ENCODE measurements around the gene NACC1. TPM values are rescaled to one million over a fixed set of nuclear protein-coding genes. Genes with fewer than 3 reads are reported as not detected.

NACC1 gene
- total and polyA plus RNA-seq, 12 donors: 12.4 to 67.0 (median 40.1) TPM

DNA sequence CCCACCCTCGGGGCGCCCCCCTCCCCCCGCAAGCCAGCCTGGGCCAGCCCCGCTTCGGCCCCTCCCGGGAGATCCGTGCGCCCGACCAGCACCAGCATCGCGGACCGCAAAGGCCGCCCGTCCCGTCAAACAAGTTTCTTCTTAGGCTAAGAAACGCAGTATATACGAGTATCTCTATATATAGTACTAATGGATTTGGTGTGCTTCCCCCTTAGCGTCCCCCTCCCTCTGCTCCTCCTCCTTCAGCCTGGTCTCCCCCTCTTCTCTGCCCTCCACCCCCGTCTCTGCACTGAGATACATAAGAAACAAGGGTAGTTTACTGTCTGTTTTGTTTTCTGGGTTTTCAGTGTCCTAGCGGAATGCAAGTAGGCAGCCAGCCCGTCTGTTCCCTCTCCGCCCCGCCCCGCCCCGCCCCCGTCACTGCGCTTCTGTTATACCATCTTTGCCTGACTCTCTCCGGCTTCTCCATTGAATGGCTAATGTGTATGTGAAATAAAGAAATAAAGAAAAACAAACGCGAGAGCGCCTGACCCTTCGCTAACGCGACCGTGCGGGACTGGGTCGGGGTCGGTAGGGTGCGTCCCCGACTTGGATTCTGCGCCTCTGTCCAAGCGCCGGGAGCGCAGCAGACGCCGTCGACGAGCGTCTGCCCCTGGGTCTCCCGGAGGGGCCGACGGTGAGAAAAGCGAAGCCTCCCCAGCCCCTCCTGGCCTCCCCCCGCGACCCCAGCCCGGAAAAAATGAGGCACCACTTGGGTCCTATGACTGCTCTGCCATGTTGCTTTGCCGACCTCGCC is 19.6 kb upstream of the NACC1 start:
- H3K4me3 ChIP-seq: peak overlapping the region in 1 of 4 donors; percentile 48
- H3K36me3 ChIP-seq (replicated peaks in 1 of 2): no peaks in the 10 kb centered on the region
- no peaks in the 10 kb centered on the region for H3K9me3 ChIP-seq (replicated peaks in 1 of 3)
- WGBS, 4 donors: 4 to 10% (median 5%) methylated on average over 30 to 58 of the region's 58 CpGs
- DNase-seq: no peak
- intact Hi-C loops (cut with DNase I): no loop called here
- peaks cover 8% of the 10 kb centered on the region for H3K27me3 ChIP-seq
- H3K4me1 ChIP-seq (replicated peaks in 1 of 2): peaks cover 19 to 34% of the 10 kb centered on the region in 2 donors
- H3K27ac ChIP-seq: peak overlapping the region in 4 of 5 donors; percentile 37 to 93 (median 70)
- TF ChIP-seq, protein P1, sequence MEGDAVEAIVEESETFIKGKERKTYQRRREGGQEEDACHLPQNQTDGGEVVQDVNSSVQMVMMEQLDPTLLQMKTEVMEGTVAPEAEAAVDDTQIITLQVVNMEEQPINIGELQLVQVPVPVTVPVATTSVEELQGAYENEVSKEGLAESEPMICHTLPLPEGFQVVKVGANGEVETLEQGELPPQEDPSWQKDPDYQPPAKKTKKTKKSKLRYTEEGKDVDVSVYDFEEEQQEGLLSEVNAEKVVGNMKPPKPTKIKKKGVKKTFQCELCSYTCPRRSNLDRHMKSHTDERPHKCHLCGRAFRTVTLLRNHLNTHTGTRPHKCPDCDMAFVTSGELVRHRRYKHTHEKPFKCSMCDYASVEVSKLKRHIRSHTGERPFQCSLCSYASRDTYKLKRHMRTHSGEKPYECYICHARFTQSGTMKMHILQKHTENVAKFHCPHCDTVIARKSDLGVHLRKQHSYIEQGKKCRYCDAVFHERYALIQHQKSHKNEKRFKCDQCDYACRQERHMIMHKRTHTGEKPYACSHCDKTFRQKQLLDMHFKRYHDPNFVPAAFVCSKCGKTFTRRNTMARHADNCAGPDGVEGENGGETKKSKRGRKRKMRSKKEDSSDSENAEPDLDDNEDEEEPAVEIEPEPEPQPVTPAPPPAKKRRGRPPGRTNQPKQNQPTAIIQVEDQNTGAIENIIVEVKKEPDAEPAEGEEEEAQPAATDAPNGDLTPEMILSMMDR (IDR thresholded peaks at IDR 0.05): no peak

DNA sequence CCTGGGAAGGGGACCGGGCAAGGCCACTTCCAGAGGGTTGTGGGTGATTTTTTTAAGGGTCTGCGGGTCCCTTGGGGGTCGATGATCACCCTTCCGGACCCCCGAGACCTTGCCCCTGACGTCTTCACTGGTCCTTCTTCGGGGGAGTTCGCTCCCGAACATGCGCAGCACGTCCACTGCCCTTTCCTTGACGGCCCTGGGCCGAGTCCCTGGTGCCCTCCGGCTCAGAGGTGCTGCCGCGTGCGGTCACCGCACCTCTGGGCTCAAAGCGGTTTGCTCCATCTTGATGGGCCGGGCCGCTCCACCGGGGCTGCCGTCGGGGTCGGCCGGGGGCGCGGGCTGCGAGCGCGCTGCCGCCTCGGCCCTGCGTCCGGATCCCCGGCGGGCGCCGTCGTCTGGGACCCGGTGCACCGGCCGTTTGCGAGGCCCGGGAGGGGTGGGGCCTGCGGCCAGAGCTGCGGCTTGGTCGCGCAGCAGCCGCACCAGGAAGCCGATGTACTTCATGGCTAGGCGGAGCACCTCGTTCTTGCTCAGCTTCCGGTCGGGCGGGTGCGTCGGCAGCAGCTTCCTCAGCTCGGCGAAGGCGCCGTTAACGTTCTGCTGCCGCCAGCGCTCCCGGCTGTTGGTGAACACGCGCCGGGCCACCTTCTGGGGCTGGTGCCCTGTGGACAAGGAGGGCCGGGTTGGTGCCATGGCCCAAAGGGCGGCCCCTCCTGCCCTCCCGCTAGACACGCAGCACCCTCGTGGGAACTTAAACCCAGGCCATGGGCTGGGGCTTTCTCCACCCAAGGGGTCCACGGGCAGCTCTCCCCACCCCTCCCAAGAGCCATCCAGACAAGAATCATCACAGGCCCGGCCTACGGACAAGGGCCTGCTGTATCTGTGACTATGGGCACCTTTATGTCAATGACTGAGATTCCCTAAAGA is 18.7 kb upstream of the NACC1 start:
- H3K9me3 ChIP-seq (replicated peaks in 1 of 3): no peaks in the 10 kb centered on the region
- peak overlapping the region in 1 of 4 donors; percentile 48 for H3K4me3 ChIP-seq
- H3K36me3 ChIP-seq (replicated peaks in 1 of 2): no peaks in the 10 kb centered on the region
- intact Hi-C loops (cut with DNase I): no loop called here
- 20 to 29% (median 25%) methylated on average over 31 to 77 of the region's 77 CpGs; no CpG with 5 or more reads in 1 of the 4 donors for WGBS, 4 donors
- H3K27ac ChIP-seq: peak overlapping the region in 4 of 5 donors; percentile 37 to 93 (median 70)
- TF ChIP-seq POLR2A (IDR thresholded peaks at IDR 0.05): no peak
- TF ChIP-seq, protein P1 (IDR thresholded peaks at IDR 0.05): no peak
- peaks cover 19 to 35% of the 10 kb centered on the region in 2 donors for H3K4me1 ChIP-seq (replicated peaks in 1 of 2)
- DNase-seq: peak in 4 of 7 donors; percentile 44 to 76 (median 67)
- H3K27me3 ChIP-seq: peaks cover 8% of the 10 kb centered on the region

DNA sequence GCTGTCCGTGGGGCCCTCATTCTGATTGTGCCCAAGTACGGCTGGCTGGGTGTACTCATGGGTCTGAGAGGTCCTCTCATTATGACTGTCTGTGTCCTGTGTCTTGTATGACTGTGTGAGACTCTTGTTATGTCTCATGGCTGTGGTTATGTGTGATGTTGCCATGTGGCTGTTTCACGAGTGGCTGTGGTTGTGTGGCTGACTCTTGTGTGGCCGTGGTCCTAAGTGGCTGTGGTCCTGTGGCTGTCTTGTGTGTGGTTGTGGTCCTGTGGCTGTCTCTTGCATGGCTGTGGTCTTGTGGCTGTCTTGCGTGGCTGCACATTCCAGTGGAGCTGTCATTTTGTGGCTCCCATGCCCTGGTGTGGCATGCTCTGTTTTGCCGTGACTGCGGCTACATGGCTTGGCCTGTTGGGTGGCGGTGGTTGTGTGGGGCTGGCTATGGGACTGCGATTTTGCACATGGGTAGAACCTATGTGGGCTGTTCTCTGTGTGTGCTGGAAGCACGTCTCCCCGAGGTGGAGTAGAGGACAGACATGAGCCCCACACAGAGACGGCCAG is 18.0 kb upstream of the NACC1 start:
- intact Hi-C loops (cut with DNase I): no loop called here
- peaks cover 19 to 35% of the 10 kb centered on the region in 2 donors for H3K4me1 ChIP-seq (replicated peaks in 1 of 2)
- H3K36me3 ChIP-seq (replicated peaks in 1 of 2): no peaks in the 10 kb centered on the region
- 67 to 74% (median 73%) methylated on average over 5 to 12 of the region's 12 CpGs for WGBS, 4 donors
- H3K27me3 ChIP-seq: peaks cover 8% of the 10 kb centered on the region
- TF ChIP-seq POLR2A (IDR thresholded peaks at IDR 0.05): no peak
- TF ChIP-seq, protein P1 (IDR thresholded peaks at IDR 0.05): no peak
- H3K4me3 ChIP-seq: peak overlapping the region in 1 of 4 donors; percentile 48
- peak overlapping the region in 4 of 5 donors; percentile 37 to 93 (median 70) for H3K27ac ChIP-seq
- DNase-seq: no peak
- H3K9me3 ChIP-seq (replicated peaks in 1 of 3): no peaks in the 10 kb centered on the region

Measured in adrenal gland (tissue), 12 donors.